Neutrophil (primary cell): ENCODE results near the gene THAP11.

Experiments used
- H3K27ac ChIP-seq: fragments of 200-600 bp; sonication (generic); 2 replicates; pipeline ENCODE4 v1.5.1; 2016; ENCODE audit warnings: mild to moderate bottlenecking, moderate library complexity
- H3K27me3 ChIP-seq: fragments of 200-600 bp; sonication (generic); 2 replicates; pipeline ENCODE4 v1.6.0; 2016; ENCODE audit warnings: mild to moderate bottlenecking
- H3K36me3 ChIP-seq: fragments of 200-600 bp; sonication (generic); 2 replicates; pipeline ENCODE4 v1.5.1; 2017
- H3K4me1 ChIP-seq, 2 experiments: fragments of 200-600 bp in 1 of 2; sonication (generic) in 1 of 2; 1 replicate in 1 of 2; 2 replicates in 1 of 2; pipeline versions ENCODE4 v1.5.1 to v1.6.1; 2013 to 2016; ENCODE audit warnings: low read depth in 1 of 2, low read length in 1 of 2, mild to moderate bottlenecking in 1 of 2, moderate library complexity in 1 of 2; ENCODE audit not compliant: control insufficient read depth in 1 of 2, insufficient read depth in 1 of 2
- H3K4me3 ChIP-seq, 2 experiments: fragments of 200-600 bp in 1 of 2; sonication (generic) in 1 of 2; 1 replicate in 1 of 2; 2 replicates in 1 of 2; pipeline ENCODE4 v1.5.1; 2013 to 2016; ENCODE audit warnings: low read depth in 1 of 2, low read length in 1 of 2, mild to moderate bottlenecking in 1 of 2, moderate library complexity in 1 of 2
- H3K9me3 ChIP-seq: fragments of 200-600 bp; sonication (generic); 2 replicates; pipeline ENCODE4 v1.5.1; 2016
- TF ChIP-seq, protein P1 (sequence below): fragments of 200-600 bp; sonication (generic); IDR thresholded peaks from 2 replicates; pipeline ENCODE4 v1.5.1; 2016; ENCODE audit warnings: antibody characterized with exemption

THAP11 gene

DNA sequence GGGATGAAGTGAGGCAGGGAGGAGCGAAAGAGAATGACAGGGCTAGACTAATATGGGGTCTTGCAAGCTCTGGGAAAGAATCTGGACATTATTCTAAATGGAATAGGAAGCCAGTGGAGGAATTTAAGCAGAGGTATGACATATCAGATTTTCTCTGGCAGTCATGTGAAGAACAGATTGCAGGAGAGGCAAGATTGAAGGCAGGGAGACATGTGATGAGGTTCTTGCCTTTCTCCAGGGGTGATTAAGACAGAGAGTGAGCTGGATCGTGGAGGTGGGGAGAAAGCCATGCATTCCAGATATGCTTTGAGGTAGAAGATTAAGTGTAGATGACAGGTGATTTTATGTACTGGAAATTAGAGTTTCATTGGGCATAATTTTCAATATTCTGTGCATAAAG, 4.3 kb upstream of the THAP11 start:
- TF ChIP-seq, protein P1, sequence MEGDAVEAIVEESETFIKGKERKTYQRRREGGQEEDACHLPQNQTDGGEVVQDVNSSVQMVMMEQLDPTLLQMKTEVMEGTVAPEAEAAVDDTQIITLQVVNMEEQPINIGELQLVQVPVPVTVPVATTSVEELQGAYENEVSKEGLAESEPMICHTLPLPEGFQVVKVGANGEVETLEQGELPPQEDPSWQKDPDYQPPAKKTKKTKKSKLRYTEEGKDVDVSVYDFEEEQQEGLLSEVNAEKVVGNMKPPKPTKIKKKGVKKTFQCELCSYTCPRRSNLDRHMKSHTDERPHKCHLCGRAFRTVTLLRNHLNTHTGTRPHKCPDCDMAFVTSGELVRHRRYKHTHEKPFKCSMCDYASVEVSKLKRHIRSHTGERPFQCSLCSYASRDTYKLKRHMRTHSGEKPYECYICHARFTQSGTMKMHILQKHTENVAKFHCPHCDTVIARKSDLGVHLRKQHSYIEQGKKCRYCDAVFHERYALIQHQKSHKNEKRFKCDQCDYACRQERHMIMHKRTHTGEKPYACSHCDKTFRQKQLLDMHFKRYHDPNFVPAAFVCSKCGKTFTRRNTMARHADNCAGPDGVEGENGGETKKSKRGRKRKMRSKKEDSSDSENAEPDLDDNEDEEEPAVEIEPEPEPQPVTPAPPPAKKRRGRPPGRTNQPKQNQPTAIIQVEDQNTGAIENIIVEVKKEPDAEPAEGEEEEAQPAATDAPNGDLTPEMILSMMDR = no peak
- Histone ChIP-seq H3K27me3 (no peaks in the 10 kb centered on the region), H3K4me1 (peaks cover 22 to 25% of the 10 kb centered on the region in 2 experiments)

DNA sequence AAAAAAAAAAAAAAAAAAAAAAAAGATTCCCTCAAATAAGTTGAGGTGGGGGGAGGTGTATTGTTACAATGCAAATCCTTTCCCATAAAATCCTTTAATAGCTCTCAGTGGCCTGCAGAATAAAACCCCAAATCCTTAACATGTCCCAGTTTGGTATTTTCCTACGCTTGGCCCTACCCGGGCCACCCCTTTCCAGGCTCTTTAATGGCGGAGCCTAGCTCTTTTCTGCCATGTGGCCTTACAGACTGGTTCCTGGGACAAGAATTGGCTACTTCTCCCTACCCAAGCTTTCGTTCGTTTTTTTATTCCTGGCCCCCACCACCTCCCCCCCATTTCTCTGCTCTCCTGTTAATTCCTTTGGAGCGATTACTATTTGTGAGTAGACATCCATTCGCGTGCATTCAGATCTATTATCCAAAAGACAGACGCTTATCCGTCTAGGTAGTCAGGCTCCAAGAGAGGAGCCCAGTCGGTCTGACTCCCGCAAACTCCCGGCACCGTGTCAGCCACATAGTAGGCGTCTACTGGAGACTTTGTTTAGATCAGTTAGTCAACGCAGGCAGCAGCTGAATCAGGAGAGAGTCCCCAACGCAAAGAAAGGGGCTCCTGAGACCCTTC, 813 bp upstream of the THAP11 start:
- no peaks in the 10 kb centered on the region for H3K9me3 ChIP-seq
- peak overlapping the region; percentile 92 for H3K27ac ChIP-seq
- TF ChIP-seq, protein P1 = no peak
- H3K36me3 ChIP-seq = no peaks in the 10 kb centered on the region
- H3K4me1 ChIP-seq = peaks cover 33 to 46% of the 10 kb centered on the region in 2 experiments
- no peaks in the 10 kb centered on the region for H3K27me3 ChIP-seq
- H3K4me3 ChIP-seq = peak overlapping the region; percentile 96

More for the DNA sequence above, 4.3 kb upstream of the THAP11 start:
- H3K27ac ChIP-seq = no peak overlapping the region
- H3K36me3 ChIP-seq = no peaks in the 10 kb centered on the region
- H3K4me3 ChIP-seq = no peak overlapping the region
- H3K9me3 ChIP-seq = no peaks in the 10 kb centered on the region

DNA sequence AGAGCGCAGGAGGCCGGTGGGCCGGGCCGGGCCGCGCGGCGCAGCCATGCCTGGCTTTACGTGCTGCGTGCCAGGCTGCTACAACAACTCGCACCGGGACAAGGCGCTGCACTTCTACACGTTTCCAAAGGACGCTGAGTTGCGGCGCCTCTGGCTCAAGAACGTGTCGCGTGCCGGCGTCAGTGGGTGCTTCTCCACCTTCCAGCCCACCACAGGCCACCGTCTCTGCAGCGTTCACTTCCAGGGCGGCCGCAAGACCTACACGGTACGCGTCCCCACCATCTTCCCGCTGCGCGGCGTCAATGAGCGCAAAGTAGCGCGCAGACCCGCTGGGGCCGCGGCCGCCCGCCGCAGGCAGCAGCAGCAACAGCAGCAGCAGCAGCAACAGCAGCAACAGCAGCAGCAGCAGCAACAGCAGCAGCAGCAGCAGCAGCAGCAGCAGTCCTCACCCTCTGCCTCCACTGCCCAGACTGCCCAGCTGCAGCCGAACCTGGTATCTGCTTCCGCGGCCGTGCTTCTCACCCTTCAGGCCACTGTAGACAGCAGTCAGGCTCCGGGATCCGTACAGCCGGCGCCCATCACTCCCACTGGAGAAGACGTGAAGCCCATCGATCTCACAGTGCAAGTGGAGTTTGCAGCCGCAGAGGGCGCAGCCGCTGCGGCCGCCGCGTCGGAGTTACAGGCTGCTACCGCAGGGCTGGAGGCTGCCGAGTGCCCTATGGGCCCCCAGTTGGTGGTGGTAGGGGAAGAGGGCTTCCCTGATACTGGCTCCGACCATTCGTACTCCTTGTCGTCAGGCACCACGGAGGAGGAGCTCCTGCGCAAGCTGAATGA, 606 bp downstream of the THAP11 start:
- Histone ChIP-seq H3K36me3 (no peaks in the 10 kb centered on the region), H3K9me3 (no peaks in the 10 kb centered on the region), H3K27ac (peak overlapping the region; percentile 92), H3K4me1 (peaks cover 40 to 54% of the 10 kb centered on the region in 2 experiments), H3K27me3 (no peaks in the 10 kb centered on the region), H3K4me3 (peak overlapping the region; percentile 96)
- TF ChIP-seq, protein P1 = no peak

DNA sequence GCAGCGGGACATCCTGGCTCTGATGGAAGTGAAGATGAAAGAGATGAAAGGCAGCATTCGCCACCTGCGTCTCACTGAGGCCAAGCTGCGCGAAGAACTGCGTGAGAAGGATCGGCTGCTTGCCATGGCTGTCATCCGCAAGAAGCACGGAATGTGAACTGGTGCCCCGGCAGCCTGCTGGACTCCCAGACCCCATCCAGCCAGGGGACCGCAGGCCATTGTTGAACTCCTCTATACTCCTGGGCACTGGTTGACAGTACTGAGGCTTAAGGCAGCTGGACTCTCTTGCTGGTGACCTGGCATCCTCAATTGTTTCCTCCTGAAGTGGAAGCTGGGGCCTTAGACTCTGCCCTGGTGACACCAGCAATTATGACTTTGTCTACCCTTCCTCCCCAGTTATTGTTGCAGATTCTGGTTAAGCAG, 1.2 kb downstream of the THAP11 start:
- peak overlapping the region; percentile 96 for H3K4me3 ChIP-seq
- TF ChIP-seq, protein P1 = no peak
- H3K36me3 ChIP-seq = no peaks in the 10 kb centered on the region
- no peaks in the 10 kb centered on the region for H3K9me3 ChIP-seq
- H3K27me3 ChIP-seq = no peaks in the 10 kb centered on the region
- H3K27ac ChIP-seq = peak overlapping the region; percentile 92
- peaks cover 41 to 59% of the 10 kb centered on the region in 2 experiments for H3K4me1 ChIP-seq

DNA sequence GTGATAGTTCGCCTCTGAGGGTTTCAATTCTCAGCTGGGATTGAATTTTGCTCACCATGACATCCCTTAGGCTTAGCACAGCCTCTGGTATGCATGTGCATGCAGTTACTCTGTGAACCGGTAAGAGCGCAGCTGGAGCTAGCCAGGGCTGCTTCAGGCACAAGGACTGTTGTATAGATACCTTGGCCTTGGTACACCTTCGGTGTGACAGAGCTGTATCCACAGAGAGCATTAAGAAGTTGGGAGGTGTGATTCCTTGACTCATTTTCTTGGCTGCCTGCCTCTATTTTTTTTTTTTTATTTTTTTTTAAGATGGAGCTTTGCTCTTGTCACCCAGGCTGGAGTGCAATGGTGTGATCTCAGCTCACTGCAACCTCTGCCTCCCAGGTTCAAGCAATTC, 2.4 kb downstream of the THAP11 start:
- TF ChIP-seq, protein P1 = no peak
- Histone ChIP-seq H3K4me3 (no peak overlapping the region), H3K27me3 (no peaks in the 10 kb centered on the region), H3K36me3 (no peaks in the 10 kb centered on the region), H3K27ac (no peak overlapping the region), H3K9me3 (no peaks in the 10 kb centered on the region), H3K4me1 (peaks cover 41 to 59% of the 10 kb centered on the region in 2 experiments)
